A549 (cell line): ENCODE results near the gene PROM2. TPM values are rescaled to one million over a fixed set of nuclear protein-coding genes. Genes with fewer than 3 reads are reported as not detected.

Source experiments
- ATAC-seq, 2 experiments: fragments of 200-7000 bp in 1 of 2; fragments of >200 bp in 1 of 2; cut with Nextera tagmentation in 1 of 2; cut with Tn5 transposase in 1 of 2; 3 replicates each; pipeline versions ENCODE4 v1.8.0 to v1.9.1; 2018 to 2020; ENCODE audit warnings: mild to moderate bottlenecking in 1 of 2, moderate library complexity in 1 of 2
- CTCF ChIA-PET: fragments of 300-600 bp; sonication (Branson Sonifier 250); formaldehyde crosslinking; extraction: SDS; loops from one replicate; lab custom pipeline; 2021; ENCODE audit warnings: antibody characterized with exemption, inconsistent platforms; lab: Yijun Ruan, JAX
- POLR2A ChIA-PET: fragments of 350-600 bp; formaldehyde crosslinking; extraction: SDS; loops from one replicate; lab custom pipeline; 2021; ENCODE audit warnings: antibody characterized with exemption, inconsistent platforms; lab: Yijun Ruan, JAX
- DNase-seq, 2 experiments: peaks; one replicate each; pipeline versions ENCODE4 v3.0.0 to v3.0.0-alpha.2; 2011 to 2016; ENCODE audit warnings: low read depth in 1 of 2, low spot score in 1 of 2
- FAIRE-seq: peaks from 2 replicates; lab custom pipeline; 2011; peaks lifted over from hg19 to GRCh38; lab: Jason Lieb, UNC
- H3K27ac ChIP-seq, 2 experiments: fragments of >200 bp; sonication (Bioruptor Twin); formaldehyde crosslinking; 3 replicates each; pipeline ENCODE4 v1.5.1; 2016 to 2017
- H3K4me1 ChIP-seq: fragments of >200 bp; sonication (Bioruptor Twin); formaldehyde crosslinking; 3 replicates; pipeline ENCODE4 v1.6.1; 2016
- H3K4me2 ChIP-seq: fragments of >200 bp; sonication (Bioruptor Twin); formaldehyde crosslinking; 3 replicates; pipeline ENCODE4 v1.6.1; 2016
- H3K4me3 ChIP-seq: fragments of >200 bp; sonication (Bioruptor Twin); formaldehyde crosslinking; 3 replicates; pipeline ENCODE4 v1.5.1; 2016
- H3K9me3 ChIP-seq: fragments of >200 bp; sonication (Bioruptor Twin); formaldehyde crosslinking; 3 replicates; pipeline ENCODE4 v1.6.1; 2016
- BCL3 ChIP-seq: fragments of >200 bp; sonication (Bioruptor Twin); formaldehyde crosslinking; IDR thresholded peaks from 3 replicates; pipeline ENCODE4 v1.6.1; 2016
- BHLHE40 ChIP-seq: IDR thresholded peaks from 2 replicates; pipeline ENCODE4 v1.6.1; 2012; ENCODE audit warnings: low read depth, low read length, inconsistent platforms
- CBX2 ChIP-seq: fragments of 200-600 bp; sonication (generic); IDR thresholded peaks from 2 replicates; pipeline ENCODE4 v1.6.1; 2016; ENCODE audit warnings: low read depth, mild to moderate bottlenecking, borderline replicate concordance
- CBX8 ChIP-seq: fragments of 200-600 bp; sonication (generic); IDR thresholded peaks from 2 replicates; pipeline ENCODE4 v1.6.1; 2016
- CHD2 ChIP-seq: fragments of 150-350 bp; IDR thresholded peaks from 2 replicates; pipeline ENCODE4 v1.6.1; 2014; ENCODE audit warnings: low read length; ENCODE audit not compliant: partially characterized antibody
- CTCF ChIP-seq: fragments of >200 bp; sonication (Bioruptor Twin); formaldehyde crosslinking; IDR thresholded peaks from 3 replicates; pipeline ENCODE4 v1.5.1; 2016
- EHF ChIP-seq: fragments of 250-450 bp; sonication (Bioruptor Pico); IDR thresholded peaks from 2 replicates; pipeline ENCODE4 v1.5.0; 2020; ENCODE audit warnings: mild to moderate bottlenecking
- EHMT2 ChIP-seq: fragments of 200-600 bp; sonication (generic); IDR thresholded peaks from 2 replicates; pipeline ENCODE4 v1.6.1; 2016; ENCODE audit warnings: antibody characterized with exemption, low read depth, mild to moderate bottlenecking, moderate library complexity
- ELK1 ChIP-seq: fragments of 150-350 bp; IDR thresholded peaks from 2 replicates; pipeline ENCODE4 v1.6.1; 2014; ENCODE audit warnings: low read depth, mild to moderate bottlenecking, low read length
- EP300 ChIP-seq, 2 experiments: fragments of >200 bp; sonication (Bioruptor Twin); formaldehyde crosslinking; IDR thresholded peaks; 2 replicates in 1 of 2; 3 replicates in 1 of 2; pipeline ENCODE4 v1.6.1; 2016 to 2017
- FOSL2 ChIP-seq, 2 experiments: fragments of 450-650 bp in 1 of 2; fragments of >200 bp in 1 of 2; sonication (Bioruptor Twin) in 1 of 2; formaldehyde crosslinking; IDR thresholded peaks; 2 replicates each; pipeline versions ENCODE4 v1.5.0 to v1.6.1; 2016 to 2020; ENCODE audit warnings: mild to moderate bottlenecking in 1 of 2, moderate library complexity in 1 of 2
- GATA3 ChIP-seq: IDR thresholded peaks from 2 replicates; pipeline ENCODE4 v1.6.1; 2012; ENCODE audit warnings: borderline replicate concordance
- HOXB13 ChIP-seq: fragments of 250-450 bp; sonication (Bioruptor Pico); IDR thresholded peaks from 2 replicates; pipeline ENCODE4 v1.5.0; 2020; ENCODE audit warnings: low read depth, mild to moderate bottlenecking, moderate library complexity
- HOXB5 ChIP-seq: fragments of 250-450 bp; sonication (Bioruptor Pico); IDR thresholded peaks from 2 replicates; pipeline ENCODE4 v1.5.0; 2020; ENCODE audit warnings: mild to moderate bottlenecking, moderate library complexity
- PHF8 ChIP-seq: fragments of 200-600 bp; sonication (generic); IDR thresholded peaks from 2 replicates; pipeline ENCODE4 v1.6.1; 2016; ENCODE audit warnings: low read depth, mild to moderate bottlenecking, antibody characterized with exemption, moderate library complexity, borderline replicate concordance
- RAD21 ChIP-seq, 2 experiments: fragments of >200 bp in 1 of 2; sonication (Bioruptor Twin) in 1 of 2; formaldehyde crosslinking in 1 of 2; IDR thresholded peaks in 1 of 2; conservative IDR thresholded peaks in 1 of 2; 2 replicates in 1 of 2; 3 replicates in 1 of 2; pipeline ENCODE4 v1.6.1; 2012 to 2018; ENCODE audit warnings: inconsistent platforms in 1 of 2
- RCOR1 ChIP-seq: fragments of 150-350 bp; IDR thresholded peaks from 2 replicates; pipeline ENCODE4 v1.6.1; 2014; ENCODE audit warnings: antibody characterized with exemption, low read length, low read depth
- RNF2 ChIP-seq: fragments of 200-600 bp; sonication (generic); IDR thresholded peaks from 2 replicates; pipeline ENCODE4 v1.6.1; 2016; ENCODE audit warnings: low read depth, mild to moderate bottlenecking, antibody characterized with exemption, moderate library complexity, borderline replicate concordance
- TFCP2L1 ChIP-seq: fragments of 250-450 bp; sonication (Bioruptor Pico); IDR thresholded peaks from 2 replicates; pipeline ENCODE4 v1.5.0; 2021; ENCODE audit warnings: mild to moderate bottlenecking
- ZC3H11A ChIP-seq: fragments of 450-650 bp; IDR thresholded peaks from 2 replicates; pipeline ENCODE4 v1.6.1; 2014; ENCODE audit warnings: antibody characterized with exemption, mild to moderate bottlenecking
- ZSCAN20 ChIP-seq: fragments of 250-450 bp; sonication (Bioruptor Pico); IDR thresholded peaks from 2 replicates; pipeline ENCODE4 v1.8.0; 2022; ENCODE audit warnings: mild to moderate bottlenecking, moderate library complexity
- WGBS: methylation state at CpG from one replicate; pipeline ENCODE4 v1.1.6; 2017; ENCODE audit errors: missing lambda C conversion rate; 5-methylcytosine and 5-hydroxymethylcytosine counted together
- polyA plus RNA-seq, 4 experiments: library from polyadenylated mRNA; depleted of rRNA in 3 of 4; stranded (reverse); fragments of >200 nt; fragmentation: RNase III in 1 of 4; extraction: RNeasy Plus Mini Kit Qiagen cat#74134 plus additional on column Dnase treatment in 1 of 4; gene quantifications; 2 replicates in 3 of 4; 3 replicates in 1 of 4; pipeline ENCODE4 v1.2.3, GENCODE V29; 2011 to 2017
- TF ChIP-seq, protein P1 (sequence below): fragments of 250-450 bp; sonication (Bioruptor Pico); IDR thresholded peaks from 2 replicates; pipeline ENCODE4 v1.5.0; 2021; ENCODE audit warnings: mild to moderate bottlenecking, moderate library complexity, borderline replicate concordance

PROM2 gene
- polyA plus RNA-seq, 2 of the 4 experiments (the other 2 are of a cell fraction) = 0.08 to 0.09 TPM

GRCh38 chr2:95301186-95301585, 26.9 kb downstream of the PROM2 start:
- POLR2A ChIA-PET = no interaction called here
- Histone ChIP-seq H3K27ac (no peak overlapping the region), H3K4me3 (no peak overlapping the region), H3K4me1 (no peaks in the 10 kb centered on the region), H3K4me2 (no peak overlapping the region), H3K9me3 (no peaks in the 10 kb centered on the region; the same call in 2 of the 3 replicates)
- CTCF ChIA-PET = interaction anchor here (1.4 to 2.2 kb wide), 3 partner anchors 12 to 44 kb away, joined by 4 to 5 read pairs (median 4); no protein-coding TSS in a partner anchor
- TF ChIP-seq RCOR1 (no peak), FOSL2 (IDR thresholded peaks at IDR 0.05) (no peak), FOSL2 (CRISPR knock-in tag; IDR thresholded peaks at IDR 0.05) (no peak), ZSCAN20 (CRISPR knock-in tag) (no peak), EHF (no peak)
- no peak for FAIRE-seq
- DNase-seq = no peak
- ATAC-seq = no peak
- WGBS = no CpG with 5 or more reads among the region's 4 CpGs

- ATAC-seq = no peak
- H3K4me2 ChIP-seq = no peak overlapping the region
- H3K4me1 ChIP-seq = no peaks in the 10 kb centered on the region
- H3K27ac ChIP-seq = no peak overlapping the region
- TF ChIP-seq BCL3 (no peak), PHF8 (no peak), ZC3H11A (no peak), EHMT2 (no peak), RAD21 (conservative IDR thresholded peaks at IDR 0.05 in 1 of 2, IDR thresholded peaks at IDR 0.05 in 1 of 2) (no peak), ELK1 (no peak), RNF2 (no peak), TFCP2L1 (CRISPR knock-in tag) (no peak), HOXB5 (CRISPR knock-in tag) (no peak), CHD2 (no peak), HOXB13 (CRISPR knock-in tag) (no peak), CTCF (no peak), CBX2 (no peak), ZSCAN20 (CRISPR knock-in tag) (no peak), BHLHE40 (no peak), GATA3 (no peak), EP300 (IDR thresholded peaks at IDR 0.05) (no peak), CBX8 (no peak)
- TF ChIP-seq, protein P1, sequence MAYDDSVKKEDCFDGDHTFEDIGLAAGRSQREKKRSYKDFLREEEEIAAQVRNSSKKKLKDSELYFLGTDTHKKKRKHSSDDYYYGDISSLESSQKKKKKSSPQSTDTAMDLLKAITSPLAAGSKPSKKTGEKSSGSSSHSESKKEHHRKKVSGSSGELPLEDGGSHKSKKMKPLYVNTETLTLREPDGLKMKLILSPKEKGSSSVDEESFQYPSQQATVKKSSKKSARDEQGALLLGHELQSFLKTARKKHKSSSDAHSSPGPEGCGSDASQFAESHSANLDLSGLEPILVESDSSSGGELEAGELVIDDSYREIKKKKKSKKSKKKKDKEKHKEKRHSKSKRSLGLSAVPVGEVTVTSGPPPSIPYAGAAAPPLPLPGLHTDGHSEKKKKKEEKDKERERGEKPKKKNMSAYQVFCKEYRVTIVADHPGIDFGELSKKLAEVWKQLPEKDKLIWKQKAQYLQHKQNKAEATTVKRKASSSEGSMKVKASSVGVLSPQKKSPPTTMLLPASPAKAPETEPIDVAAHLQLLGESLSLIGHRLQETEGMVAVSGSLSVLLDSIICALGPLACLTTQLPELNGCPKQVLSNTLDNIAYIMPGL (CRISPR knock-in tag) = no peak
- FAIRE-seq = no peak
- H3K9me3 ChIP-seq = no peaks in the 10 kb centered on the region
- POLR2A ChIA-PET = no interaction called here
- CTCF ChIA-PET = interaction anchor here (1.4 kb wide), 1 partner anchor 15 kb away, joined by 4 read pairs; no protein-coding TSS in a partner anchor
- no peak overlapping the region for H3K4me3 ChIP-seq
- DNase-seq = no peak
- 51% methylated on average over 15 of the region's 17 CpGs for WGBS
Observed at GRCh38 chr2:95301876-95302641, 27.8 kb downstream of the PROM2 start.
